ENCODE measurements around the gene MYH7.

MYH7 gene

DNA sequence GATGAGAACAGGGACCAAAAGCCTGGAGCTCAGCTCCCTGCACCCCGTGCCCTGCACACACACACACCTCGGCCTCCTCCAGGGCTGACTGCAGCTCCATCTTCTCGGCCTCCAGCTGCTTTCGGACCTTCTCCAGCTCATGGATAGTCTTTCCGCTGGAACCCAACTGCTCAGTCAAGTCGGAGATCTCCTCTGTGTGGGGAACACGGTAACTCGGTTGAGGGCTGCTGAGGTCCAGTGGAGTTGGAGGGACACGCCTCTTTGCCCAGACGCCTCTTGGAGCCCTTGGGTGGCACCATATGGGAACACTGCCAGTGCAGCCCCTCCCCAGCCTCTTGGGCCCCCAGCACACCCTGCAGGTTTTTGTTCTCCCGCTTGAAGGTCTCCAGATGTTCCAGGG is 18.7 kb downstream of the MYH7 start:
- no peak overlapping the region for H3K4me2 ChIP-seq (ENCODE audit: low read depth, low read length, poor library complexity, severe bottlenecking)
- H4K20me1 ChIP-seq (ENCODE audit: low read depth, low read length), result no peaks in the 10 kb centered on the region
- no peaks in the 10 kb centered on the region for H3K36me3 ChIP-seq (ENCODE audit: low read length)
- no peaks in the 10 kb centered on the region for H3K79me2 ChIP-seq (ENCODE audit: insufficient read depth, low read length)
- no peaks in the 10 kb centered on the region for H3K9me3 ChIP-seq (ENCODE audit: insufficient read depth, low read length)
- H3K9ac ChIP-seq (ENCODE audit: low read length), result no peak overlapping the region
- TF ChIP-seq, protein P1, sequence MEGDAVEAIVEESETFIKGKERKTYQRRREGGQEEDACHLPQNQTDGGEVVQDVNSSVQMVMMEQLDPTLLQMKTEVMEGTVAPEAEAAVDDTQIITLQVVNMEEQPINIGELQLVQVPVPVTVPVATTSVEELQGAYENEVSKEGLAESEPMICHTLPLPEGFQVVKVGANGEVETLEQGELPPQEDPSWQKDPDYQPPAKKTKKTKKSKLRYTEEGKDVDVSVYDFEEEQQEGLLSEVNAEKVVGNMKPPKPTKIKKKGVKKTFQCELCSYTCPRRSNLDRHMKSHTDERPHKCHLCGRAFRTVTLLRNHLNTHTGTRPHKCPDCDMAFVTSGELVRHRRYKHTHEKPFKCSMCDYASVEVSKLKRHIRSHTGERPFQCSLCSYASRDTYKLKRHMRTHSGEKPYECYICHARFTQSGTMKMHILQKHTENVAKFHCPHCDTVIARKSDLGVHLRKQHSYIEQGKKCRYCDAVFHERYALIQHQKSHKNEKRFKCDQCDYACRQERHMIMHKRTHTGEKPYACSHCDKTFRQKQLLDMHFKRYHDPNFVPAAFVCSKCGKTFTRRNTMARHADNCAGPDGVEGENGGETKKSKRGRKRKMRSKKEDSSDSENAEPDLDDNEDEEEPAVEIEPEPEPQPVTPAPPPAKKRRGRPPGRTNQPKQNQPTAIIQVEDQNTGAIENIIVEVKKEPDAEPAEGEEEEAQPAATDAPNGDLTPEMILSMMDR (IDR thresholded peaks at IDR 0.05; ENCODE audit: insufficient read depth, low read length, poor library complexity, severe bottlenecking), result no peak
- TF ChIP-seq EZH2phosphoT487 (conservative IDR thresholded peaks at IDR 0.05; ENCODE audit: low read length), result no peak
- H3K27ac ChIP-seq (ENCODE audit: low read depth, low read length), result no peak overlapping the region
- no peak overlapping the region for H3K4me3 ChIP-seq (ENCODE audit: insufficient read depth, low read length, poor library complexity, severe bottlenecking)
- no peak overlapping the region for H2AFZ ChIP-seq (ENCODE audit: low read depth, low read length, severe bottlenecking)
- no peaks in the 10 kb centered on the region for H3K9me2 ChIP-seq (replicated peaks; ENCODE audit: insufficient read depth, low read length)
- no peaks in the 10 kb centered on the region for H3F3A ChIP-seq (ENCODE audit: insufficient read depth)
- no peaks in the 10 kb centered on the region for H3K27me3 ChIP-seq (ENCODE audit: low read length)

DNA sequence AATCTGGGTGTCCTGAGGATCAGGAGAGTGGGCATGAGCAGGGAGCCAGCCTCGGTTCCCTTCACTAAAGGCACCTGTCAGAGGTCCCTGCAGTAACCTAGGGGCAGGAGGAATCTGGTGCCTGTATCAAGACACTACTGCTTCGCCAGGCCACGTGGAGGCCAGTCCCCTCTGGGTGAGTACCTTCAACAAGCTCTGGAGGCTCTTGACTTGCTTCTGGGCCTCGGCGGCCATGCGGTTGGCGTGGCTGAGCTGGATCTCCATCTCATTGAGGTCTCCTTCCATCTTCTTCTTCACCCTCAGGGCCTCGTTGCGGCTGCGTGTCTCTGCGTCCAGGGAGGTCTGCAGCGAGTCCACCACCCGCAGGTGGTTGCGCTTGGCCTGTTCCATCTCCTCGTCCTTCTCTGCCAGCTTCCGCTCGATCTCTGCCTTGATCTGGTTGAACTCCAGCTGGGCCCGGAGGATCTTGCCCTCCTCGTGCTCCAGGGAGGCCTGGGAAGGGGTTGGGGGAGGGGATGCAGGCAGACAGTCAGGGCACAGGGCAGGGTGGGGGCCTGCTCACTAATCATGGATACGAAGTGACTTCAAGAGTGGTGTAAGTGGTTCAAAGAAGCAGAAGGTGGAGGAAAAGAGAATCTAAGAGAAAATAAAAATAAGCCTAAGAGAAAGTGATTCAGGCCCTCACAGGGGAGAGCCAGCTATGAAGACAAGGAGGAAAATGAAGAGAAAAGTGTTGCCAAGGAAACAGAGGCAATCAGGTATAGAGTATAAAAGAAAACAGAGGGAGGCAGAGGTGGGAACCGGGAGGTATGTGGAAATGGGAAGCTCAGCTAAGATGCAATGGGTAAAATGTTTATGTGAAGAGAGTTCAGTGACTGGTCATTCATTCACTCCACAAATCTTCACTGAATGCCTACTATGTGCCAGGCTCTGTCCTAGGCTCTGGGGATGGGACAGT is 19.4 kb downstream of the MYH7 start:
- H4K20me1 ChIP-seq (ENCODE audit: low read depth, low read length), result no peaks in the 10 kb centered on the region
- H3K4me3 ChIP-seq (ENCODE audit: insufficient read depth, low read length, poor library complexity, severe bottlenecking), result no peak overlapping the region
- H3K27ac ChIP-seq (ENCODE audit: low read depth, low read length), result no peak overlapping the region
- H3K36me3 ChIP-seq (ENCODE audit: low read length), result no peaks in the 10 kb centered on the region
- no peak overlapping the region for H3K4me2 ChIP-seq (ENCODE audit: low read depth, low read length, poor library complexity, severe bottlenecking)
- no peak overlapping the region for H2AFZ ChIP-seq (ENCODE audit: low read depth, low read length, severe bottlenecking)
- no peaks in the 10 kb centered on the region for H3K27me3 ChIP-seq (ENCODE audit: low read length)
- TF ChIP-seq, protein P1 (IDR thresholded peaks at IDR 0.05; ENCODE audit: insufficient read depth, low read length, poor library complexity, severe bottlenecking), result no peak
- TF ChIP-seq EZH2phosphoT487 (conservative IDR thresholded peaks at IDR 0.05; ENCODE audit: low read length), result no peak
- H3K9me2 ChIP-seq (replicated peaks; ENCODE audit: insufficient read depth, low read length), result no peaks in the 10 kb centered on the region
- H3K9me3 ChIP-seq (ENCODE audit: insufficient read depth, low read length), result no peaks in the 10 kb centered on the region
- H3K79me2 ChIP-seq (ENCODE audit: insufficient read depth, low read length), result no peaks in the 10 kb centered on the region
- no peaks in the 10 kb centered on the region for H3F3A ChIP-seq (ENCODE audit: insufficient read depth)
- no peak overlapping the region for H3K9ac ChIP-seq (ENCODE audit: low read length)

DNA sequence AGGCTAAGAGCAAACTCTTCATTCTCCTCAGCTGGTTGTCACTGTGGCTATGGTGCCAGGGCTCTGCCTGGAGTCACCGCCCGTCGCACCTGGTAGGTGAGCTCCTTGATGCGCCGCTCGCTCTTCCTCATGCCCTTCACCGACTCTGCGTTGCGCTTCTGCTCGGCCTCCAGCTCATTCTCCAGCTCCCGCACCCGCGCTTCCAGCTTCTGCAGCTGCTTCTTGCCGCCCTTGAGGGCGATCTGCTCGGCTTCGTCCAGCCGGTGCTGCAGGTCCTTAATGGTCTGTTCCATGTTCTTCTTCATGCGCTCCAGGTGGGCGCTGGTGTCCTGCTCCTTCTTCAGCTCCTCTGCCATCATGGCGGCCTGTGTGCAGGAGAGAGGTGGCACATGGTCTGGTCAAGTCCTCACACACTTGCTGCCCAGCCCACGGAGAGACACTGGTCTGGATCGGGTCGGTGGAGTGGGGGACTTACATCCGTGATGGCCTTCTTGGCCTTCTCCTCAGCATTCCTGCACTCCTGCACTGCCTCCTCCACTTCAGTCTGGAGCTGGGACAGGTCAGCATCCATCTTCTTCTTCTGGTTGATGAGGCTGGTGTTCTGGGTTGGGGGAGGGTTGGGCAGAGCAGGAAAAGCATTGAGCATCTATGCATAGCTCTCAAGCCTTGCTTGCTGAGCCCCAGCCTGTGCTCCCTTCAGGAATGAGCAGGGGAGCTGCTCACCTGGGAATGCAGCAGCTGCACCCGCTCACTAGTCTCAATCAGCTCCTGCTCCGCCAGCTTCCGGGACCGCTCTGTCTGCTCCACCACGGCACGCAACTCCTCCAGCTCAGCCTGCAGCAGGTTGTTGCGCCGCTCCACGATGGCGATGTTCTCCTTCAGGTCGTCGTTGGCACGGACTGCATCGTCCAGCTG is 20.3 kb downstream of the MYH7 start:
- no peak overlapping the region for H3K9ac ChIP-seq (ENCODE audit: low read length)
- no peak overlapping the region for H2AFZ ChIP-seq (ENCODE audit: low read depth, low read length, severe bottlenecking)
- no peaks in the 10 kb centered on the region for H3F3A ChIP-seq (ENCODE audit: insufficient read depth)
- H3K4me2 ChIP-seq (ENCODE audit: low read depth, low read length, poor library complexity, severe bottlenecking), result no peak overlapping the region
- H3K9me3 ChIP-seq (ENCODE audit: insufficient read depth, low read length), result no peaks in the 10 kb centered on the region
- no peaks in the 10 kb centered on the region for H4K20me1 ChIP-seq (ENCODE audit: low read depth, low read length)
- H3K79me2 ChIP-seq (ENCODE audit: insufficient read depth, low read length), result no peaks in the 10 kb centered on the region
- H3K36me3 ChIP-seq (ENCODE audit: low read length), result no peaks in the 10 kb centered on the region
- no peaks in the 10 kb centered on the region for H3K9me2 ChIP-seq (replicated peaks; ENCODE audit: insufficient read depth, low read length)
- no peak overlapping the region for H3K4me3 ChIP-seq (ENCODE audit: insufficient read depth, low read length, poor library complexity, severe bottlenecking)
- H3K27me3 ChIP-seq (ENCODE audit: low read length), result no peaks in the 10 kb centered on the region
- TF ChIP-seq, protein P1 (IDR thresholded peaks at IDR 0.05; ENCODE audit: insufficient read depth, low read length, poor library complexity, severe bottlenecking), result no peak
- TF ChIP-seq EZH2phosphoT487 (conservative IDR thresholded peaks at IDR 0.05; ENCODE audit: low read length), result no peak
- no peak overlapping the region for H3K27ac ChIP-seq (ENCODE audit: low read depth, low read length)
